Endothelial cell (in vitro differentiated cells): ENCODE data around the gene BAHD1. TPM values are rescaled to one million over a fixed set of nuclear protein-coding genes. Genes with fewer than 3 reads are reported as not detected.

Experiments
- DNase-seq: peaks from one replicate; pipeline ENCODE4 v3.0.0; 2021; ENCODE audit warnings: low spot score
- H3K27ac Mint-ChIP-seq: one replicate; pipeline ENCODE4 v1.8.0; 2021; ENCODE audit warnings: mixed read lengths, inconsistent platforms; ENCODE audit not compliant: unreplicated experiment
- H3K27me3 Mint-ChIP-seq: one replicate; pipeline ENCODE4 v1.8.0; 2021; ENCODE audit warnings: mild to moderate bottlenecking, moderate library complexity, mixed read lengths, inconsistent platforms; ENCODE audit not compliant: unreplicated experiment
- H3K36me3 Mint-ChIP-seq: one replicate; pipeline ENCODE4 v1.8.0; 2021; ENCODE audit warnings: mild to moderate bottlenecking, low read depth, mixed read lengths, inconsistent platforms; ENCODE audit not compliant: unreplicated experiment
- H3K4me1 Mint-ChIP-seq: one replicate; pipeline ENCODE4 v1.8.0; 2021; ENCODE audit warnings: mild to moderate bottlenecking, mixed read lengths, inconsistent platforms; ENCODE audit not compliant: unreplicated experiment
- H3K4me3 Mint-ChIP-seq: one replicate; pipeline ENCODE4 v1.8.0; 2021; ENCODE audit warnings: mild to moderate bottlenecking, mixed read lengths, inconsistent platforms; ENCODE audit not compliant: unreplicated experiment
- H3K9me3 Mint-ChIP-seq: one replicate; pipeline ENCODE4 v1.8.0; 2021; ENCODE audit warnings: mixed read lengths, inconsistent platforms; ENCODE audit not compliant: unreplicated experiment
- total RNA-seq: library from RNA; stranded (reverse); fragmentation: NEBNext Ultra II Directional; extraction: Animal tissue kit (Norgen Biotek cat#: 25700); gene quantifications from one replicate; pipeline ENCODE4 v1.2.1, GENCODE V29; 2021; ENCODE audit not compliant: unreplicated experiment
- TF ChIP-seq, protein P1 (sequence below): fragments of 200-600 bp; sonication (generic); IDR thresholded peaks from one replicate; pipeline ENCODE4 v1.5.0; 2021; ENCODE audit warnings: antibody characterized with exemption; ENCODE audit not compliant: unreplicated experiment

The BAHD1 gene
- total RNA-seq, 1 donor from 2014 or later: 20.4 TPM

DNA sequence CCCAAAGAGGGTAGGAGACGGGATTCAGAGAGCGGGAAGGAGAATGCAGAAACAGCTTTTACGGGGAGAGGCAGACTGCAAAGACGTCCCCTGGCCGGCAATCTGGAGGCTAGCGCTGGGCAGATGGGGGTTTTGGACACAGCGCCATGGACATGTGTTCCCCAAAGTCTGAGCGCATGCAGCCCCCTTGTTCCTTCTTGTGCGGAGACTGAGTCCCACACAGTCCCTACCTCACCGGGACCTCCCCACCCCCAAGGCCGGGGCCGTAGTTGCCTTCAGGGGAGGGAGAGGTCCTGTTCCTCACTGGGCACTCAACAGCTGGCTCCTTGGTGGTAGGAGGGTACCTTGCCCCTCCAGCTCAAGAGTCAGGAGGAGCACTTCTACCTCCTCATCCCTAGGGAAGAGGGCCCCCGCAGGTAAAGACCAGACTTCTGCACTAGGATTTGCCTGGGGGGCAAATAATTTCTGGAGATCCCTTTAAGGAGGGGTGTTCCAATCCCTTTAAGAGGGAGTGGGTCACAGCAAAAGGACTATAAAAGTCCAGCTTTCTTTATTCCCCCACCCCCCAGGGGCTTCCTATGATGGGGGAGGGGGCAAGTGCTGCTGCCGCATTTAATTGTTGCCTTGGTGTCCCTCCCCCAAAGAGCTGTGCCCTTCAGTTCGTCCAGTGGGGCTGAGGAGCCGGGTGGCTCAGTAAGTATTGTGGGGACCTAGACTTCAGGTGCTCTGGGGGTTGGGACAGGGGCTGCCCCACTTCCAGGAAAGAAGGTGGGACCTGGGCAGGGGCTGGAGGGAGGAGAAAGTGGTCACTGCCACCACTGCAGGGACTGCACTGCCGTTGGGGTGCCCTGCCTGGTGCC lies 3.6 kb upstream of the BAHD1 start:
- H3K27ac Mint-ChIP-seq: no peak overlapping the region
- TF ChIP-seq, protein P1, sequence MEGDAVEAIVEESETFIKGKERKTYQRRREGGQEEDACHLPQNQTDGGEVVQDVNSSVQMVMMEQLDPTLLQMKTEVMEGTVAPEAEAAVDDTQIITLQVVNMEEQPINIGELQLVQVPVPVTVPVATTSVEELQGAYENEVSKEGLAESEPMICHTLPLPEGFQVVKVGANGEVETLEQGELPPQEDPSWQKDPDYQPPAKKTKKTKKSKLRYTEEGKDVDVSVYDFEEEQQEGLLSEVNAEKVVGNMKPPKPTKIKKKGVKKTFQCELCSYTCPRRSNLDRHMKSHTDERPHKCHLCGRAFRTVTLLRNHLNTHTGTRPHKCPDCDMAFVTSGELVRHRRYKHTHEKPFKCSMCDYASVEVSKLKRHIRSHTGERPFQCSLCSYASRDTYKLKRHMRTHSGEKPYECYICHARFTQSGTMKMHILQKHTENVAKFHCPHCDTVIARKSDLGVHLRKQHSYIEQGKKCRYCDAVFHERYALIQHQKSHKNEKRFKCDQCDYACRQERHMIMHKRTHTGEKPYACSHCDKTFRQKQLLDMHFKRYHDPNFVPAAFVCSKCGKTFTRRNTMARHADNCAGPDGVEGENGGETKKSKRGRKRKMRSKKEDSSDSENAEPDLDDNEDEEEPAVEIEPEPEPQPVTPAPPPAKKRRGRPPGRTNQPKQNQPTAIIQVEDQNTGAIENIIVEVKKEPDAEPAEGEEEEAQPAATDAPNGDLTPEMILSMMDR: no peak
- no peak for DNase-seq
- peaks cover 38% of the 10 kb centered on the region for H3K27me3 Mint-ChIP-seq
- H3K4me1 Mint-ChIP-seq: peaks cover 22% of the 10 kb centered on the region
- H3K9me3 Mint-ChIP-seq: no peaks in the 10 kb centered on the region
- H3K4me3 Mint-ChIP-seq: peak overlapping the region; percentile 76
- no peaks in the 10 kb centered on the region for H3K36me3 Mint-ChIP-seq

DNA sequence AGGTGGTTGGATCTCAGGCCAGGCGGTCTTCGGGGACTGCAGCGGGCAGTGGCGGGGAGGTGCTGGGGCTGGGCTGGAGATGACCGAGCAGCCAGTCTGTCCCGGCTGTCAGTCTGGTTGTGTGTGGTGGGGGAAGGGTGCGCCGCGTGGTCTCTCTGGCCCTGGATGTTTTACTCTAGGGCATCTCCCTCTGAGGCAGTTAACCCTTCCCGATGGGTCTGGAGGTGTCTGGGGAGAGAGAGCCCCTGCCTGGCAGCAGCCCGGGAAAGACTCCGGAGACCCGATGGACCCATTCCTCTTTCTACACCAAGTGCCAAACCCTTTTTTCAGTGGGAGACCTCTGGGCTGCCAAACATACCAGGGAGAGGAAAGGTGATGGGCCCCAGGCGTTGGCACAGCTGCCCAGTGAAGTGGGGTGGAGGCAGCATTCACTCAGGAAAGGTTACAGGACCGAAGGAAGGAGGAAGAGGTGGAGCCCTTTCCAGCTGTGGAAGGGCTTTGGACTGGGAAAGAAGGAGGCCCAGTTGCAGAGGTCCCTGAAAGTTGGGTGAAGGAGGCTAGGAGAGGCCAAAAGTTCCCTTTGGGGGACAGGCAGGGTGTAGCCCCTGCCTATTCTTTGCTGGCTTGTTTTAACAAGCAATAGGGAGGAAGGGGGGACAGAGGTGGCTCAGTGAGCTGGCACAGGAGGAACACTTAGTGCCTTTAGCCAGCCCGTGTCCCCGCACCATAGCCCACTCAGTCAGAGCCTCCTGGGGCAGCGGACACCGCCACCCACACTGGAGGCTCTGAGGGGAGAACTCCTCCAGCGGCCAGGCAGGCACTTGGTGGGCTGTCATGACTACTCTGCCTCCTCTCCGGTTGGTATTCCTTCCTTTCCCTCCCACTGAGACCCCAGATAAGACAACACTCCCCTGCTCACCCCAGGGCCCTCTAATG lies 2.7 kb upstream of the BAHD1 start:
- Mint-ChIP-seq H3K27ac (peak overlapping the region; percentile 42), H3K27me3 (peaks cover 44% of the 10 kb centered on the region), H3K4me3 (peak overlapping the region; percentile 73), H3K36me3 (peaks cover 3% of the 10 kb centered on the region), H3K4me1 (peaks cover 29% of the 10 kb centered on the region), H3K9me3 (no peaks in the 10 kb centered on the region)
- TF ChIP-seq, protein P1: no peak
- DNase-seq: no peak

DNA sequence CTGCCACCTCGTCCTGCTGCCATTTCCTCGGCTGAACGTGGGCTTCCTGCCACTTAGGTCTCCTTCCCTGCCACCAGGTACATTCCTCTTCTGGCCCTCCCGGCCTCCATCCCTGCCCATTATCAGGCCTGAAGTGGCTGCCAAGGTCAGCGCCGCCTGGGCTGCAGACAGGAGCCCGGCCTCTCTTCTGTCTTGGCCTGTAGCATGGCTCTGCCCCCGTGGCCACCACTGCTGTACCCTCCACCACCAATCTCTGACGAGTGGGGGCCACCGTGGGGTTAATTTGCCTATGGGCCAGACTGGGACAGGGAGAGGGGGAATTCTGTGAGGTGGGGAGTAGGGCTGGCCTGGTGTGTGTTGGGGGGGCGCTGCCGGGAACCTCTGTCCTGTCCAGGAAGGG lies 2.0 kb upstream of the BAHD1 start:
- Mint-ChIP-seq H3K4me1 (peaks cover 36% of the 10 kb centered on the region), H3K27me3 (peaks cover 44% of the 10 kb centered on the region), H3K27ac (peak overlapping the region; percentile 42), H3K4me3 (peak overlapping the region; percentile 73), H3K36me3 (peaks cover 3% of the 10 kb centered on the region), H3K9me3 (no peaks in the 10 kb centered on the region)
- DNase-seq: no peak
- TF ChIP-seq, protein P1: no peak

DNA sequence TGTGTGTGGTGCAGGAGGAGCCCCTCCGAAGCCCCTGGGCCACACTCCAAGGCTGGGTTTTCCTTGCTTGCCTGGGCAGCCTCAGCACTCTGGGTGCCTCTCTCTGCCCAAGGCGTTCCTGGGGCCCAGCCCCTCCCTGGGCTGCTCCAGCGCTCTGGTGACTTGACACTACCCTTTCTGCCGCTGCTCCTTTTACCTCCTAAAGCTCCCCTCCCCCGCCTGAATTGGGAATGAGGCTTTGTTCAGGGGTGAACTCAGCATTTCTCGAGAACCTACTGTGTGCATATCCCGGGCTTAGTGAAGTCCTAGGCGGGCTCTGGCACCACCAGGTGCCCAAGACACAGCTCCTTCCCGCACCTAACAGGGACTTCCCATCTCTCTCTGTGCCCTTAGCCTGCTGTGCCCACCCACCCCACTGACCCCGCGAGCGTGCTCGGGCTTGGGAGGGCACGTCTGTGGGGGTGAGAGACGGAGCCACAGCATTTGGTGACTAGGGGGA lies 1.2 kb upstream of the BAHD1 start:
- peaks cover 39% of the 10 kb centered on the region for H3K4me1 Mint-ChIP-seq
- H3K4me3 Mint-ChIP-seq: peak overlapping the region; percentile 90
- peaks cover 40% of the 10 kb centered on the region for H3K27me3 Mint-ChIP-seq

More for the DNA sequence above, 1.2 kb upstream of the BAHD1 start:
- no peak overlapping the region for H3K27ac Mint-ChIP-seq
- peaks cover 3% of the 10 kb centered on the region for H3K36me3 Mint-ChIP-seq
- TF ChIP-seq, protein P1: no peak
- H3K9me3 Mint-ChIP-seq: no peaks in the 10 kb centered on the region
- DNase-seq: no peak
